ENCODE measurements around the gene PLA2G1B. TPM values are rescaled to one million over a fixed set of nuclear protein-coding genes. Genes with fewer than 3 reads are reported as not detected.

The PLA2G1B gene
- total and polyA plus RNA-seq, 2 of the 13 experiments (the other 11 are each of a cell fraction or from before 2014, with no cell fraction given): 0.33 to 1.4 TPM

DNA sequence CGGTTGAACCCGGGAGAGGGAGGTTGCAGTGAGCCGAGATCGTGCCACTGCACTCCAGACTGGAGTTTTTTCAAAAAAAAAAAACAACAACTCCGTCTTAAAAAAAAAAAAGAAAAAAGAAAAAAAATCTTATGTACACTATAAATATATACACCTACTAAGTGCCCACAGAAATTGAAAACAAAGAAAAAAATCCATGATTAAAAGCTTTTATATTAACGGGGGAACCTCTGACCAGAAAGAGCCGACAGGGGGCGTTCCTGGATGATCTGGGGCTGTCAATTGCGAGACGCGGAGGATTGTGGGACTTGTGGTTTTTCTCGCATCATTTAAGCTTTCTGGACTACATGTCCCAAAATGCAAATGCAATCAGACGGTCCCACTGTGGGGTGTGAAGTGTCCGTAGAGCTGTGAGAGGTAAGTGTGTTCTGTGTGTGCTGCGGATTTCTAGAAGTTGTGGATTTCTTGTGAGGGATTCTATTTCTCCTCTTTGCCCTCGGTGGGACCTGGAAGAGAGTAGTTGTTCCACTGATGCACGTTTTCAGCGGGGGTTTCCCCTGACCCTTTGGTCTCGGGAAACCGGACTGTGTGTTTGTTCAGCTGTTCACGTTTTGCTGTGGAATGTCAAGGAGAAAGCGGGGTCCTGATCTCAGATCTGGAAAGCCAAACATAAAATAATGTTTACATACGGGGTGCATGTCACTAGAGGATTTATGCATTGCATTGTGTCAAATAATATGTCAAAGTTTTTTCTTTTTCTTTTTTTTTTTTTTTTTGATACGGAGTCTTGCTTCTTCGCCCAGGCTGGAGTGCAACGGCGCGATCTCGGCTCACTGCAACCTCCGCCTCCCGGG, 25.4 kb downstream of the PLA2G1B start, which contains the start of gene SIRT4 (continued):
- TF ChIP-seq, protein P1, sequence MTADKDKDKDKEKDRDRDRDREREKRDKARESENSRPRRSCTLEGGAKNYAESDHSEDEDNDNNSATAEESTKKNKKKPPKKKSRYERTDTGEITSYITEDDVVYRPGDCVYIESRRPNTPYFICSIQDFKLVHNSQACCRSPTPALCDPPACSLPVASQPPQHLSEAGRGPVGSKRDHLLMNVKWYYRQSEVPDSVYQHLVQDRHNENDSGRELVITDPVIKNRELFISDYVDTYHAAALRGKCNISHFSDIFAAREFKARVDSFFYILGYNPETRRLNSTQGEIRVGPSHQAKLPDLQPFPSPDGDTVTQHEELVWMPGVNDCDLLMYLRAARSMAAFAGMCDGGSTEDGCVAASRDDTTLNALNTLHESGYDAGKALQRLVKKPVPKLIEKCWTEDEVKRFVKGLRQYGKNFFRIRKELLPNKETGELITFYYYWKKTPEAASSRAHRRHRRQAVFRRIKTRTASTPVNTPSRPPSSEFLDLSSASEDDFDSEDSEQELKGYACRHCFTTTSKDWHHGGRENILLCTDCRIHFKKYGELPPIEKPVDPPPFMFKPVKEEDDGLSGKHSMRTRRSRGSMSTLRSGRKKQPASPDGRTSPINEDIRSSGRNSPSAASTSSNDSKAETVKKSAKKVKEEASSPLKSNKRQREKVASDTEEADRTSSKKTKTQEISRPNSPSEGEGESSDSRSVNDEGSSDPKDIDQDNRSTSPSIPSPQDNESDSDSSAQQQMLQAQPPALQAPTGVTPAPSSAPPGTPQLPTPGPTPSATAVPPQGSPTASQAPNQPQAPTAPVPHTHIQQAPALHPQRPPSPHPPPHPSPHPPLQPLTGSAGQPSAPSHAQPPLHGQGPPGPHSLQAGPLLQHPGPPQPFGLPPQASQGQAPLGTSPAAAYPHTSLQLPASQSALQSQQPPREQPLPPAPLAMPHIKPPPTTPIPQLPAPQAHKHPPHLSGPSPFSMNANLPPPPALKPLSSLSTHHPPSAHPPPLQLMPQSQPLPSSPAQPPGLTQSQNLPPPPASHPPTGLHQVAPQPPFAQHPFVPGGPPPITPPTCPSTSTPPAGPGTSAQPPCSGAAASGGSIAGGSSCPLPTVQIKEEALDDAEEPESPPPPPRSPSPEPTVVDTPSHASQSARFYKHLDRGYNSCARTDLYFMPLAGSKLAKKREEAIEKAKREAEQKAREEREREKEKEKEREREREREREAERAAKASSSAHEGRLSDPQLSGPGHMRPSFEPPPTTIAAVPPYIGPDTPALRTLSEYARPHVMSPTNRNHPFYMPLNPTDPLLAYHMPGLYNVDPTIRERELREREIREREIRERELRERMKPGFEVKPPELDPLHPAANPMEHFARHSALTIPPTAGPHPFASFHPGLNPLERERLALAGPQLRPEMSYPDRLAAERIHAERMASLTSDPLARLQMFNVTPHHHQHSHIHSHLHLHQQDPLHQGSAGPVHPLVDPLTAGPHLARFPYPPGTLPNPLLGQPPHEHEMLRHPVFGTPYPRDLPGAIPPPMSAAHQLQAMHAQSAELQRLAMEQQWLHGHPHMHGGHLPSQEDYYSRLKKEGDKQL (CRISPR knock-in tag; IDR thresholded peaks at IDR 0.05; ENCODE audit: low read depth): no peak
- TF ChIP-seq, protein P2, sequence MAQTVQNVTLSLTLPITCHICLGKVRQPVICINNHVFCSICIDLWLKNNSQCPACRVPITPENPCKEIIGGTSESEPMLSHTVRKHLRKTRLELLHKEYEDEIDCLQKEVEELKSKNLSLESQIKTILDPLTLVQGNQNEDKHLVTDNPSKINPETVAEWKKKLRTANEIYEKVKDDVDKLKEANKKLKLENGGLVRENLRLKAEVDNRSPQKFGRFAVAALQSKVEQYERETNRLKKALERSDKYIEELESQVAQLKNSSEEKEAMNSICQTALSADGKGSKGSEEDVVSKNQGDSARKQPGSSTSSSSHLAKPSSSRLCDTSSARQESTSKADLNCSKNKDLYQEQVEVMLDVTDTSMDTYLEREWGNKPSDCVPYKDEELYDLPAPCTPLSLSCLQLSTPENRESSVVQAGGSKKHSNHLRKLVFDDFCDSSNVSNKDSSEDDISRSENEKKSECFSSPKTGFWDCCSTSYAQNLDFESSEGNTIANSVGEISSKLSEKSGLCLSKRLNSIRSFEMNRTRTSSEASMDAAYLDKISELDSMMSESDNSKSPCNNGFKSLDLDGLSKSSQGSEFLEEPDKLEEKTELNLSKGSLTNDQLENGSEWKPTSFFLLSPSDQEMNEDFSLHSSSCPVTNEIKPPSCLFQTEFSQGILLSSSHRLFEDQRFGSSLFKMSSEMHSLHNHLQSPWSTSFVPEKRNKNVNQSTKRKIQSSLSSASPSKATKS (CRISPR knock-in tag; IDR thresholded peaks at IDR 0.05): no peak
- TF ChIP-seq NCOR1 (IDR thresholded peaks at IDR 0.05; ENCODE audit: borderline replicate concordance, low read length) (peak; percentile 53; the same call in 1 of the 2 replicates), MNT (IDR thresholded peaks at IDR 0.05) (peak; percentile 49), ZBTB7A (CRISPR knock-in tag; IDR thresholded peaks at IDR 0.05) (no peak), ATF1 (CRISPR knock-in tag; IDR thresholded peaks at IDR 0.05) (peak; percentile 79), CENPX (CRISPR knock-in tag; IDR thresholded peaks at IDR 0.05) (no peak)
- TF ChIP-seq, protein P3, sequence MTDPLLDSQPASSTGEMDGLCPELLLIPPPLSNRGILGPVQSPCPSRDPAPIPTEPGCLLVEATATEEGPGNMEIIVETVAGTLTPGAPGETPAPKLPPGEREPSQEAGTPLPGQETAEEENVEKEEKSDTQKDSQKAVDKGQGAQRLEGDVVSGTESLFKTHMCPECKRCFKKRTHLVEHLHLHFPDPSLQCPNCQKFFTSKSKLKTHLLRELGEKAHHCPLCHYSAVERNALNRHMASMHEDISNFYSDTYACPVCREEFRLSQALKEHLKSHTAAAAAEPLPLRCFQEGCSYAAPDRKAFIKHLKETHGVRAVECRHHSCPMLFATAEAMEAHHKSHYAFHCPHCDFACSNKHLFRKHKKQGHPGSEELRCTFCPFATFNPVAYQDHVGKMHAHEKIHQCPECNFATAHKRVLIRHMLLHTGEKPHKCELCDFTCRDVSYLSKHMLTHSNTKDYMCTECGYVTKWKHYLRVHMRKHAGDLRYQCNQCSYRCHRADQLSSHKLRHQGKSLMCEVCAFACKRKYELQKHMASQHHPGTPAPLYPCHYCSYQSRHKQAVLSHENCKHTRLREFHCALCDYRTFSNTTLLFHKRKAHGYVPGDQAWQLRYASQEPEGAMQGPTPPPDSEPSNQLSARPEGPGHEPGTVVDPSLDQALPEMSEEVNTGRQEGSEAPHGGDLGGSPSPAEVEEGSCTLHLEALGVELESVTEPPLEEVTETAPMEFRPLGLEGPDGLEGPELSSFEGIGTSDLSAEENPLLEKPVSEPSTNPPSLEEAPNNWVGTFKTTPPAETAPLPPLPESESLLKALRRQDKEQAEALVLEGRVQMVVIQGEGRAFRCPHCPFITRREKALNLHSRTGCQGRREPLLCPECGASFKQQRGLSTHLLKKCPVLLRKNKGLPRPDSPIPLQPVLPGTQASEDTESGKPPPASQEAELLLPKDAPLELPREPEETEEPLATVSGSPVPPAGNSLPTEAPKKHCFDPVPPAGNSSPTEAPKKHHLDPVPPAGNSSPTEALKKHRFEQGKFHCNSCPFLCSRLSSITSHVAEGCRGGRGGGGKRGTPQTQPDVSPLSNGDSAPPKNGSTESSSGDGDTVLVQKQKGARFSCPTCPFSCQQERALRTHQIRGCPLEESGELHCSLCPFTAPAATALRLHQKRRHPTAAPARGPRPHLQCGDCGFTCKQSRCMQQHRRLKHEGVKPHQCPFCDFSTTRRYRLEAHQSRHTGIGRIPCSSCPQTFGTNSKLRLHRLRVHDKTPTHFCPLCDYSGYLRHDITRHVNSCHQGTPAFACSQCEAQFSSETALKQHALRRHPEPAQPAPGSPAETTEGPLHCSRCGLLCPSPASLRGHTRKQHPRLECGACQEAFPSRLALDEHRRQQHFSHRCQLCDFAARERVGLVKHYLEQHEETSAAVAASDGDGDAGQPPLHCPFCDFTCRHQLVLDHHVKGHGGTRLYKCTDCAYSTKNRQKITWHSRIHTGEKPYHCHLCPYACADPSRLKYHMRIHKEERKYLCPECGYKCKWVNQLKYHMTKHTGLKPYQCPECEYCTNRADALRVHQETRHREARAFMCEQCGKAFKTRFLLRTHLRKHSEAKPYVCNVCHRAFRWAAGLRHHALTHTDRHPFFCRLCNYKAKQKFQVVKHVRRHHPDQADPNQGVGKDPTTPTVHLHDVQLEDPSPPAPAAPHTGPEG (CRISPR knock-in tag; IDR thresholded peaks at IDR 0.05): no peak
- TF ChIP-seq, protein P4, sequence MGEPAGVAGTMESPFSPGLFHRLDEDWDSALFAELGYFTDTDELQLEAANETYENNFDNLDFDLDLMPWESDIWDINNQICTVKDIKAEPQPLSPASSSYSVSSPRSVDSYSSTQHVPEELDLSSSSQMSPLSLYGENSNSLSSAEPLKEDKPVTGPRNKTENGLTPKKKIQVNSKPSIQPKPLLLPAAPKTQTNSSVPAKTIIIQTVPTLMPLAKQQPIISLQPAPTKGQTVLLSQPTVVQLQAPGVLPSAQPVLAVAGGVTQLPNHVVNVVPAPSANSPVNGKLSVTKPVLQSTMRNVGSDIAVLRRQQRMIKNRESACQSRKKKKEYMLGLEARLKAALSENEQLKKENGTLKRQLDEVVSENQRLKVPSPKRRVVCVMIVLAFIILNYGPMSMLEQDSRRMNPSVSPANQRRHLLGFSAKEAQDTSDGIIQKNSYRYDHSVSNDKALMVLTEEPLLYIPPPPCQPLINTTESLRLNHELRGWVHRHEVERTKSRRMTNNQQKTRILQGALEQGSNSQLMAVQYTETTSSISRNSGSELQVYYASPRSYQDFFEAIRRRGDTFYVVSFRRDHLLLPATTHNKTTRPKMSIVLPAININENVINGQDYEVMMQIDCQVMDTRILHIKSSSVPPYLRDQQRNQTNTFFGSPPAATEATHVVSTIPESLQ (CRISPR knock-in tag; conservative IDR thresholded peaks at IDR 0.05): 0 out of 2 replicates have a peak, but pooled peaks have one; percentile 46
